Activated CD4-positive, alpha-beta memory T cell treated with anti-CD3 and anti-CD28 coated beads, Interleukin-2, amount 10 ng/mL, durations not matched to agents 7 days and 5 days (primary cell): ENCODE data around the gene ARPP21. TPM values are rescaled to one million over a fixed set of nuclear protein-coding genes. Genes with fewer than 3 reads are reported as not detected.
"Not testable (repeated sequence)": the region's sequence is repeated elsewhere in the genome, so short reads cannot be mapped to it uniquely, and the experiment has no call there.

Source experiments
- CTCF ChIA-PET: fragments of 350-600 bp; sonication (Branson Sonifier 250); formaldehyde crosslinking; loops from one replicate; lab custom pipeline; 2021; ENCODE audit warnings: antibody characterized with exemption, inconsistent platforms; lab: Charles Lee
- POLR2A ChIA-PET: fragments of 350-600 bp; sonication (Branson Sonifier 250); formaldehyde crosslinking; loops from one replicate; lab custom pipeline; 2021; ENCODE audit warnings: antibody characterized with exemption; lab: Charles Lee
- DNase-seq: peaks from one replicate; pipeline ENCODE4 v3.0.0-alpha.2; 2020
- H3K27ac Mint-ChIP-seq: one replicate; pipeline ENCODE4 v1.8.0; 2021; ENCODE audit warnings: mild to moderate bottlenecking, mixed read lengths
- H3K27me3 Mint-ChIP-seq: one replicate; pipeline ENCODE4 v1.8.0; 2021; ENCODE audit warnings: mixed read lengths
- H3K36me3 Mint-ChIP-seq: one replicate; pipeline ENCODE4 v1.8.0; 2021; ENCODE audit warnings: low read depth, mixed read lengths
- H3K4me1 Mint-ChIP-seq: one replicate; pipeline ENCODE4 v1.8.0; 2021; ENCODE audit warnings: mixed read lengths
- H3K4me3 Mint-ChIP-seq: one replicate; pipeline ENCODE4 v1.8.0; 2021; ENCODE audit warnings: mild to moderate bottlenecking, mixed read lengths
- H3K9me3 Mint-ChIP-seq: one replicate; pipeline ENCODE4 v1.8.0; 2021; ENCODE audit warnings: mixed read lengths
- total RNA-seq, 2 experiments: library from RNA; stranded (reverse); gene quantifications; one replicate each; pipeline ENCODE4 v1.2.3, GENCODE V29; 2021

ARPP21 gene
- total RNA-seq, 2 experiments from 2014 or later, result not detected

- Mint-ChIP-seq H3K36me3 (no peaks in the 10 kb centered on the region), H3K27me3 (no peaks in the 10 kb centered on the region), H3K4me1 (no peaks in the 10 kb centered on the region), H3K9me3 (no peaks in the 10 kb centered on the region), H3K4me3 (no peak overlapping the region), H3K27ac (no peak overlapping the region)
- POLR2A ChIA-PET, result no interaction called here
- DNase-seq, result no peak
- CTCF ChIA-PET, result no interaction called here
These were observed 151.4 kb downstream of the ARPP21 start for GRCh38 chr3:35790764-35791163.

- no peak for DNase-seq
- H3K36me3 Mint-ChIP-seq, result no peaks in the 10 kb centered on the region
- CTCF ChIA-PET, result no interaction called here
- H3K27me3 Mint-ChIP-seq, result no peaks in the 10 kb centered on the region
- H3K4me3 Mint-ChIP-seq, result no peak overlapping the region
- H3K9me3 Mint-ChIP-seq, result peaks cover 2% of the 10 kb centered on the region
- no peak overlapping the region for H3K27ac Mint-ChIP-seq
- POLR2A ChIA-PET, result no interaction called here
- H3K4me1 Mint-ChIP-seq, result no peaks in the 10 kb centered on the region
These were observed 154.3 kb downstream of the ARPP21 start for GRCh38 chr3:35793667-35794066.

GRCh38 chr3:35800960-35801459 is 161.7 kb downstream of the ARPP21 start:
- Mint-ChIP-seq H3K36me3 (no peaks in the 10 kb centered on the region), H3K27ac (no peak overlapping the region), H3K27me3 (no peaks in the 10 kb centered on the region), H3K9me3 (no peaks in the 10 kb centered on the region), H3K4me1 (no peaks in the 10 kb centered on the region), H3K4me3 (no peak overlapping the region)
- POLR2A ChIA-PET, result no interaction called here
- DNase-seq, result no peak
- CTCF ChIA-PET, result no interaction called here

- Mint-ChIP-seq H3K27ac (no peak overlapping the region), H3K36me3 (no peaks in the 10 kb centered on the region), H3K27me3 (no peaks in the 10 kb centered on the region), H3K4me1 (no peaks in the 10 kb centered on the region), H3K4me3 (no peak overlapping the region), H3K9me3 (peaks cover 8% of the 10 kb centered on the region)
- ChIA-PET CTCF (no interaction called here), POLR2A (no interaction called here)
- DNase-seq, result no peak
These were observed 175.2 kb downstream of the ARPP21 start for GRCh38 chr3:35814531-35814930.

GRCh38 chr3:35815796-35816195 is 176.5 kb downstream of the ARPP21 start:
- H3K9me3 Mint-ChIP-seq, H3K4me1 Mint-ChIP-seq, CTCF ChIA-PET, POLR2A ChIA-PET, H3K27me3 Mint-ChIP-seq, H3K4me3 Mint-ChIP-seq, H3K27ac Mint-ChIP-seq, H3K36me3 Mint-ChIP-seq, DNase-seq: not testable (repeated sequence)

GRCh38 chr3:35817216-35817615 is 177.9 kb downstream of the ARPP21 start:
- no peak overlapping the region for H3K4me3 Mint-ChIP-seq
- DNase-seq, result no peak

GRCh38 chr3:35832140-35832571 is 192.8 kb downstream of the ARPP21 start:
- ChIA-PET POLR2A (no interaction called here), CTCF (no interaction called here)
- Mint-ChIP-seq H3K4me3 (no peak overlapping the region), H3K36me3 (no peaks in the 10 kb centered on the region), H3K4me1 (no peaks in the 10 kb centered on the region), H3K27me3 (no peaks in the 10 kb centered on the region), H3K27ac (no peak overlapping the region), H3K9me3 (peaks cover 2% of the 10 kb centered on the region)
- DNase-seq, result no peak

More at GRCh38 chr3:35817216-35817615, 177.9 kb downstream of the ARPP21 start:
- H3K9me3 Mint-ChIP-seq, result peaks cover 8% of the 10 kb centered on the region
- no peaks in the 10 kb centered on the region for H3K27me3 Mint-ChIP-seq
- no peaks in the 10 kb centered on the region for H3K4me1 Mint-ChIP-seq
- no peaks in the 10 kb centered on the region for H3K36me3 Mint-ChIP-seq
- H3K27ac Mint-ChIP-seq, result no peak overlapping the region
- ChIA-PET CTCF (no interaction called here), POLR2A (no interaction called here)
